Measurements from ENCODE around the gene JAKMIP3.
A peak's percentile ranks its signal among the peaks of the same experiment; 100 is the strongest.

JAKMIP3 gene

DNA sequence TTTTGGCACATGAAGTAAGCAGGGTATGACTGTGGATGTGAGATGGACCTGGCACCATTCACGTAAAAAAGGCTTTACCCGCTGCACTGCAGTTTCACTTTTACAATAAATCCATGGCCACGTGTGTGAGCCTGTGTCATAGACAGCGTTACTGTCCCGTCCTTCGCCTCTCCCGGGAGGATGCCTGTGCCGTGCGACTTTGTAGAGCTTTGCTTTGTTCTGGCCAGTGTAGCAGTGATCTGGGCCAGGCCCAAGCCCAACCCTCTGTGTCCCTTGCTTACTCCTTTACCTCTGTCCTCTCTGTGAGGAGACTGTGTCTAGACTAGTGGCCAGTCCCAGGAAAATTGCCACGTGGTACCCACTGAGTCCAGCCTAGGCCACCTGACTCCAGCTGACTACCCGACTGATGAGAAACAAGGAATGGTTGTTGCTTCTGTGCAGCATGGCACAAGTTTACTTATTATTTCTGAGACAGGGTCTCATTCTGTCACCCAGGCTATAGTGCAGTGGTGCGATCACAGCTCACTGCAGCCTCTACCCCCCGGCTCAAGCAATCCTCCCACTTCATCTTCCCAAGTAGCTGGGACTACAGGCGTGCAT is 48.1 kb downstream of the JAKMIP3 start:
- no peaks in the 10 kb centered on the region for H3K9me3 ChIP-seq (ENCODE audit: control insufficient read depth, insufficient read depth, low read length)
- H3K9ac ChIP-seq (ENCODE audit: low read depth, low read length), result no peak overlapping the region
- no peak overlapping the region for H3K4me3 ChIP-seq (ENCODE audit: low read depth, low read length)
- no peaks in the 10 kb centered on the region for H3K36me3 ChIP-seq (ENCODE audit: control insufficient read depth, insufficient read depth, low read length)
- no peaks in the 10 kb centered on the region for H3K27me3 ChIP-seq (ENCODE audit: control insufficient read depth, insufficient read depth, low read length)
- H3K27ac ChIP-seq (ENCODE audit: low read depth, low read length), result peak overlapping the region; percentile 42
- no peaks in the 10 kb centered on the region for H3K4me1 ChIP-seq (ENCODE audit: control insufficient read depth, insufficient read depth, low read length)

DNA sequence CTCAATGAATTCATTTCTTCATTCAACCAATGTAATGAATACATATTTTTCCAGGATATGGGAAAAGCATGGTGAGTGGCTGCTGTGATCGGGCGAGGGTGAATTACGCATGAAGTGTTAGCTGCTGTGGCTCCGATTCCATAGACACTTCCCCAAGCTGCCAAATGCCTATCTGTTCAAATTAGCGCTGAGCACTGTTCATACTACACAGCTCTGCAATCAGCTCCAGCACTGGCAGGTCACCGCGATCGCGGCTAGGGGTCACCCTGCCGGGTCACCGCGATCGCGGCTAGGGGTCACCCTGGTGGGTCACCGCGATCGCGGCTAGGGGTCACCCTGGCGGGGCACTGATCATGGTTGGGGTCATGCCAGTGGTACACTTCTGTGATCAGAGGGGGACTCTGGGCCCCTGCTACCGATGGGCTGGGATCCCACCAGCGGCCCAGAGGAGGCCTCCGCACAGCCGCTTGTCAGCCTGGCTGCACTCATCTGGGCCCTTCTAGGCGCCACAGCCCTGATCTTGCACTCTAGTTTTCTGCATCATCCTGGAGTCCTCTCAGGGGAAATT is 49.3 kb downstream of the JAKMIP3 start:
- Histone ChIP-seq H3K4me1 (ENCODE audit: control insufficient read depth, insufficient read depth, low read length) (no peaks in the 10 kb centered on the region), H3K27me3 (ENCODE audit: control insufficient read depth, insufficient read depth, low read length) (no peaks in the 10 kb centered on the region), H3K4me3 (ENCODE audit: low read depth, low read length) (no peak overlapping the region), H3K27ac (ENCODE audit: low read depth, low read length) (no peak overlapping the region), H3K36me3 (ENCODE audit: control insufficient read depth, insufficient read depth, low read length) (no peaks in the 10 kb centered on the region), H3K9me3 (ENCODE audit: control insufficient read depth, insufficient read depth, low read length) (no peaks in the 10 kb centered on the region), H3K9ac (ENCODE audit: low read depth, low read length) (no peak overlapping the region)
